GM12891 (cell line): Measurements from ENCODE around the gene EXOC3.

Experiments used
- PAX5 ChIP-seq: IDR thresholded peaks from 2 replicates; pipeline ENCODE4 v1.6.1; 2011; ENCODE audit warnings: low read length, moderate library complexity, mild to moderate bottlenecking; ENCODE audit not compliant: insufficient read depth, severe bottlenecking
- POLR2A ChIP-seq: IDR thresholded peaks from 2 replicates; pipeline ENCODE4 v1.6.1; 2011; ENCODE audit warnings: low read depth, low read length, control low read depth
- POLR2AphosphoS5 ChIP-seq: IDR thresholded peaks from 2 replicates; pipeline ENCODE4 v1.6.1; 2011; ENCODE audit warnings: low read depth, low read length, control low read depth
- TAF1 ChIP-seq: IDR thresholded peaks from 2 replicates; pipeline ENCODE4 v1.6.1; 2011; ENCODE audit warnings: low read depth, low read length, control low read depth

DNA sequence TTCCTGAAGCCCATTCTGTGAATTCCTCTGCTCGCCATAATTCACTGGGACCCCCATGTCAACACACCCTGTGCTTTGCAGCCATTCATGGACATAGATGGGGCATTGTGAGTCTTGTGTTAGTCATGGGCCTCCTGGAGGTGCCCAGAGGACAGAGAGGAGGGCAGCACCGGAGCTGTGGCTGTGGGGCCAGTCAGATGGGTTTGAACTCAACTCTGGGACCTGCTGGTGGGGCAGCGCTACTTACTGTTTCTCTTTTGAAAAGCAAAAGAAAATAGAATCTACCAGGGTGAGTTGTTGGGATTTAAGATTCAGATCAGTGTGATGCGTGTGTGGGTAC is 11.3 kb upstream of the EXOC3 start:
- no peak for TF ChIP-seq POLR2A
- no peak for TF ChIP-seq TAF1
- no peak for TF ChIP-seq POLR2AphosphoS5
- no peak for TF ChIP-seq PAX5
